PC-3 (cell line): ENCODE results near the gene UBQLN1. TPM values are rescaled to one million over a fixed set of nuclear protein-coding genes. Genes with fewer than 3 reads are reported as not detected.

Source experiments
- ATAC-seq: fragments of 200-7000 bp; cut with Tn5 transposase; 2 replicates; pipeline ENCODE4 v1.9.1; 2020; ENCODE audit warnings: mild to moderate bottlenecking, moderate library complexity
- BruUV-seq: library from RNA; stranded (reverse); fragments of 400-500 nt; replicated peaks from 2 replicates; lab custom pipeline; 2021; lab: Mats Ljungman, UMichigan
- CTCF ChIA-PET: fragments of 300-600 bp; sonication (Branson Sonifier 250); formaldehyde crosslinking; loops from one replicate; lab custom pipeline; 2022; ENCODE audit warnings: antibody characterized with exemption; lab: Charles Lee
- POLR2A ChIA-PET: fragments of 300-600 bp; sonication (Branson Sonifier 250); formaldehyde crosslinking; loops from one replicate; lab custom pipeline; 2022; ENCODE audit warnings: antibody characterized with exemption; ENCODE audit not compliant: unreplicated experiment; lab: Charles Lee
- DNase-seq: peaks from one replicate; pipeline ENCODE4 v3.0.0-alpha.2; 2015
- H2AFZ ChIP-seq: fragments of 300-600 bp; sonication (generic); 2 replicates; pipeline ENCODE4 v1.6.0; 2016; ENCODE audit warnings: antibody characterized with exemption, low read length
- H3F3A ChIP-seq: fragments of 300-600 bp; sonication (generic); one replicate; pipeline ENCODE4 v1.6.0; 2017; ENCODE audit warnings: antibody characterized with exemption, low read length, control low read depth, mild to moderate bottlenecking; ENCODE audit not compliant: unreplicated experiment
- H3K27ac ChIP-seq: fragments of 300-600 bp; sonication (generic); 2 replicates; pipeline ENCODE4 v1.5.1; 2016; ENCODE audit warnings: mild to moderate bottlenecking, low read length
- H3K27me3 ChIP-seq: fragments of 300-600 bp; sonication (generic); 2 replicates; pipeline ENCODE4 v1.6.1; 2016; ENCODE audit warnings: low read length, mixed read lengths
- H3K36me3 ChIP-seq: fragments of 300-600 bp; sonication (generic); 2 replicates; pipeline ENCODE4 v1.6.1; 2016; ENCODE audit warnings: low read depth, mixed run types, low read length, mixed read lengths
- H3K4me1 ChIP-seq: fragments of 300-600 bp; sonication (generic); 2 replicates; pipeline ENCODE4 v1.5.1; 2016; ENCODE audit warnings: low read length; ENCODE audit not compliant: insufficient read depth
- H3K4me2 ChIP-seq: fragments of 300-600 bp; sonication (generic); 2 replicates; pipeline ENCODE4 v1.6.0; 2016; ENCODE audit warnings: low read length
- H3K4me3 ChIP-seq: fragments of 300-600 bp; sonication (generic); 2 replicates; pipeline ENCODE4 v1.5.1; 2016; ENCODE audit warnings: mild to moderate bottlenecking, low read length, mixed read lengths
- H3K79me2 ChIP-seq: fragments of 300-600 bp; sonication (generic); 2 replicates; pipeline ENCODE4 v1.6.1; 2017; ENCODE audit warnings: low read length, mixed read lengths
- H3K9ac ChIP-seq: fragments of 300-600 bp; sonication (generic); 2 replicates; pipeline ENCODE4 v1.6.0; 2016; ENCODE audit warnings: mild to moderate bottlenecking, low read length
- H3K9me2 ChIP-seq: fragments of 300-600 bp; sonication (generic); replicated peaks from 2 replicates; pipeline ENCODE4 v1.6.1; 2016; ENCODE audit warnings: mixed run types, low read length, mixed read lengths
- H3K9me3 ChIP-seq: fragments of 300-600 bp; sonication (generic); 2 replicates; pipeline ENCODE4 v1.6.1; 2016; ENCODE audit warnings: low read length, mixed read lengths
- H4K20me1 ChIP-seq: fragments of 300-600 bp; sonication (generic); 2 replicates; pipeline ENCODE4 v1.6.1; 2016; ENCODE audit warnings: low read length, mixed read lengths
- EZH2 ChIP-seq: fragments of 300-600 bp; sonication (generic); IDR thresholded peaks from one replicate; pipeline ENCODE4 v1.6.1; 2017; ENCODE audit warnings: antibody characterized with exemption, mild to moderate bottlenecking, low read length; ENCODE audit not compliant: unreplicated experiment
- EZH2phosphoT487 ChIP-seq: fragments of 300-600 bp; sonication (generic); IDR thresholded peaks from 2 replicates; pipeline ENCODE4 v1.6.1; 2018; ENCODE audit warnings: mild to moderate bottlenecking, antibody characterized with exemption, low read length, borderline replicate concordance
- intact Hi-C: fragments of 100-400 bp; cut with micrococcal nuclease; formaldehyde crosslinking; loops from 2 replicates; pipeline ENCODE4 v1.9.0; 2023
- total RNA-seq: library from RNA; depleted of rRNA; stranded (reverse); fragments of >200 nt; gene quantifications from 2 replicates; pipeline ENCODE4 v1.2.3, GENCODE V29; 2014
- TF ChIP-seq, protein P1 (sequence below): fragments of 300-600 bp; sonication (generic); conservative IDR thresholded peaks from 2 replicates; pipeline ENCODE4 v1.5.1; 2017; ENCODE audit warnings: antibody characterized with exemption, low read depth, mild to moderate bottlenecking, low read length

Gene UBQLN1
- total RNA-seq, 1 experiment from 2014 or later = 105 TPM

- CTCF ChIA-PET = no interaction called here
- Histone ChIP-seq H3K79me2 (no peaks in the 10 kb centered on the region), H3K36me3 (no peaks in the 10 kb centered on the region), H2AFZ (no peak overlapping the region), H3K9me3 (no peaks in the 10 kb centered on the region), H3F3A (no peaks in the 10 kb centered on the region), H3K27me3 (no peaks in the 10 kb centered on the region), H3K9ac (no peak overlapping the region), H3K4me1 (no peaks in the 10 kb centered on the region), H3K27ac (no peak overlapping the region), H3K9me2 (no peaks in the 10 kb centered on the region), H3K4me3 (no peak overlapping the region), H4K20me1 (no peaks in the 10 kb centered on the region), H3K4me2 (no peak overlapping the region)
- intact Hi-C loops = no loop called here
- ATAC-seq = no peak
- POLR2A ChIA-PET = no interaction called here
- TF ChIP-seq, protein P1, sequence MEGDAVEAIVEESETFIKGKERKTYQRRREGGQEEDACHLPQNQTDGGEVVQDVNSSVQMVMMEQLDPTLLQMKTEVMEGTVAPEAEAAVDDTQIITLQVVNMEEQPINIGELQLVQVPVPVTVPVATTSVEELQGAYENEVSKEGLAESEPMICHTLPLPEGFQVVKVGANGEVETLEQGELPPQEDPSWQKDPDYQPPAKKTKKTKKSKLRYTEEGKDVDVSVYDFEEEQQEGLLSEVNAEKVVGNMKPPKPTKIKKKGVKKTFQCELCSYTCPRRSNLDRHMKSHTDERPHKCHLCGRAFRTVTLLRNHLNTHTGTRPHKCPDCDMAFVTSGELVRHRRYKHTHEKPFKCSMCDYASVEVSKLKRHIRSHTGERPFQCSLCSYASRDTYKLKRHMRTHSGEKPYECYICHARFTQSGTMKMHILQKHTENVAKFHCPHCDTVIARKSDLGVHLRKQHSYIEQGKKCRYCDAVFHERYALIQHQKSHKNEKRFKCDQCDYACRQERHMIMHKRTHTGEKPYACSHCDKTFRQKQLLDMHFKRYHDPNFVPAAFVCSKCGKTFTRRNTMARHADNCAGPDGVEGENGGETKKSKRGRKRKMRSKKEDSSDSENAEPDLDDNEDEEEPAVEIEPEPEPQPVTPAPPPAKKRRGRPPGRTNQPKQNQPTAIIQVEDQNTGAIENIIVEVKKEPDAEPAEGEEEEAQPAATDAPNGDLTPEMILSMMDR = no peak
- TF ChIP-seq EZH2phosphoT487 (no peak), EZH2 (no peak)
- no TSS peak for BruUV-seq
- no peak for DNase-seq
Measured at GRCh38 chr9:83633255-83633654, 74.5 kb downstream of the UBQLN1 start.

- Histone ChIP-seq H3K27me3 (no peaks in the 10 kb centered on the region), H3K4me1 (no peaks in the 10 kb centered on the region), H3K9me3 (no peaks in the 10 kb centered on the region), H3K36me3 (no peaks in the 10 kb centered on the region), H3F3A (no peaks in the 10 kb centered on the region), H4K20me1 (no peaks in the 10 kb centered on the region), H3K9ac (no peak overlapping the region), H2AFZ (no peak overlapping the region), H3K4me3 (no peak overlapping the region), H3K4me2 (no peak overlapping the region), H3K27ac (no peak overlapping the region), H3K79me2 (no peaks in the 10 kb centered on the region), H3K9me2 (no peaks in the 10 kb centered on the region)
- TF ChIP-seq EZH2phosphoT487 (no peak), EZH2 (no peak)
- TF ChIP-seq, protein P1 = no peak
- CTCF ChIA-PET = no interaction called here
- intact Hi-C loops = no loop called here
- BruUV-seq = no TSS peak
- DNase-seq = no peak
- ATAC-seq = no peak
- POLR2A ChIA-PET = no interaction called here
Measured at GRCh38 chr9:83630938-83631457, 76.8 kb downstream of the UBQLN1 start.

- no peaks in the 10 kb centered on the region for H3K4me1 ChIP-seq
- no peak for DNase-seq
- no peak overlapping the region for H3K4me3 ChIP-seq
- no TSS peak for BruUV-seq
- POLR2A ChIA-PET = no interaction called here
- H3F3A ChIP-seq = no peaks in the 10 kb centered on the region
- H3K9me2 ChIP-seq = no peaks in the 10 kb centered on the region
- H4K20me1 ChIP-seq = no peaks in the 10 kb centered on the region
- TF ChIP-seq, protein P1 = no peak
- TF ChIP-seq EZH2 (no peak), EZH2phosphoT487 (no peak)
- H3K79me2 ChIP-seq = no peaks in the 10 kb centered on the region
- H3K9me3 ChIP-seq = no peaks in the 10 kb centered on the region
- no peaks in the 10 kb centered on the region for H3K36me3 ChIP-seq
- no peak overlapping the region for H2AFZ ChIP-seq
- ATAC-seq = no peak
- no peaks in the 10 kb centered on the region for H3K27me3 ChIP-seq
- no peak overlapping the region for H3K27ac ChIP-seq
- no peak overlapping the region for H3K9ac ChIP-seq
- no peak overlapping the region for H3K4me2 ChIP-seq
- CTCF ChIA-PET = no interaction called here
- intact Hi-C loops = no loop called here
Measured at GRCh38 chr9:83629433-83630104, 78.2 kb downstream of the UBQLN1 start.
